OCI-LY7 (cell line): Measurements from ENCODE around the gene NOL6. TPM values are rescaled to one million over a fixed set of nuclear protein-coding genes. Genes with fewer than 3 reads are reported as not detected.

ENCODE experiments used
- BruUV-seq: library from RNA; stranded (reverse); fragments of 400-500 nt; replicated peaks from 2 replicates; lab custom pipeline; 2021; lab: Mats Ljungman, UMichigan
- CTCF ChIA-PET: fragments of 300-600 bp; sonication (Branson Sonifier 250); formaldehyde crosslinking; loops from one replicate; lab custom pipeline; 2022; ENCODE audit warnings: antibody characterized with exemption; ENCODE audit not compliant: unreplicated experiment; lab: Charles Lee
- POLR2A ChIA-PET: fragments of 300-600 bp; sonication (Branson Sonifier 250); formaldehyde crosslinking; loops from one replicate; lab custom pipeline; 2022; ENCODE audit warnings: antibody characterized with exemption; lab: Charles Lee
- DNase-seq: peaks from one replicate; pipeline ENCODE4 v3.0.0-alpha.2; 2015; ENCODE audit warnings: low spot score
- H2AFZ ChIP-seq: fragments of 200-600 bp; sonication (generic), shearing (Covaris generic); 2 replicates; pipeline ENCODE4 v1.6.1; 2014; ENCODE audit warnings: mild to moderate bottlenecking, antibody characterized with exemption, low read length, moderate library complexity
- H3K27ac ChIP-seq: fragments of 200-600 bp; sonication (generic); 2 replicates; pipeline ENCODE4 v1.5.1; 2014; ENCODE audit warnings: mixed run types, low read depth, mild to moderate bottlenecking, moderate library complexity, low read length, inconsistent platforms; ENCODE audit not compliant: poor library complexity, severe bottlenecking
- H3K36me3 ChIP-seq: fragments of 200-600 bp; sonication (generic); 2 replicates; pipeline ENCODE4 v1.6.1; 2014; ENCODE audit warnings: mild to moderate bottlenecking, antibody characterized with exemption, low read length, moderate library complexity, mixed read lengths; ENCODE audit not compliant: insufficient read depth
- H3K4me1 ChIP-seq: fragments of 200-600 bp; sonication (generic); 2 replicates; pipeline ENCODE4 v1.5.1; 2014; ENCODE audit warnings: mild to moderate bottlenecking, low read length; ENCODE audit not compliant: insufficient read depth, poor library complexity, severe bottlenecking
- H3K4me2 ChIP-seq: fragments of 200-600 bp; sonication (generic); 2 replicates; pipeline ENCODE4 v1.6.1; 2014; ENCODE audit warnings: mild to moderate bottlenecking, low read length
- H3K4me3 ChIP-seq: fragments of 200-600 bp; sonication (generic); 2 replicates; pipeline ENCODE4 v1.5.1; 2014; ENCODE audit warnings: mild to moderate bottlenecking, low read depth, low read length; ENCODE audit not compliant: poor library complexity, severe bottlenecking
- H3K79me2 ChIP-seq: fragments of 200-600 bp; sonication (generic); 2 replicates; pipeline ENCODE4 v1.6.1; 2016; ENCODE audit warnings: low read depth, mild to moderate bottlenecking, low read length, moderate library complexity, mixed read lengths; ENCODE audit not compliant: insufficient read depth
- H3K9me2 ChIP-seq: fragments of 200-600 bp; sonication (generic); 2 replicates; pipeline ENCODE4 v1.6.1; 2016; ENCODE audit warnings: mild to moderate bottlenecking, low read length, mixed read lengths; ENCODE audit not compliant: insufficient read depth
- H3K9me3 ChIP-seq: fragments of 200-600 bp; sonication (generic); 2 replicates; pipeline ENCODE4 v1.6.1; 2014; ENCODE audit warnings: mild to moderate bottlenecking, mixed run types, low read length, mixed read lengths
- H4K20me1 ChIP-seq: fragments of 200-600 bp; sonication (generic); 2 replicates; pipeline ENCODE4 v1.6.1; 2014; ENCODE audit warnings: mild to moderate bottlenecking, antibody characterized with exemption, low read length, moderate library complexity, mixed read lengths; ENCODE audit not compliant: insufficient read depth
- EZH2phosphoT487 ChIP-seq: fragments of 200-600 bp; sonication (generic); IDR thresholded peaks from 2 replicates; pipeline ENCODE4 v1.6.1; 2018; ENCODE audit warnings: low read depth, borderline replicate concordance, mild to moderate bottlenecking, mixed run types, antibody characterized with exemption, low read length, moderate library complexity, mixed read lengths
- intact Hi-C: fragments of 100-400 bp; cut with micrococcal nuclease; formaldehyde crosslinking; loops from one replicate; pipeline ENCODE4 v1.10.0; 2022; ENCODE audit not compliant: unreplicated experiment
- total RNA-seq, 2 experiments: library from RNA; depleted of rRNA in 1 of 2; stranded (reverse); fragments of >200 nt in 1 of 2; shearing (Covaris generic) in 1 of 2; gene quantifications; 2 replicates each; pipeline ENCODE4 v1.2.3, GENCODE V29; 2014 to 2022
- TF ChIP-seq, protein P1 (sequence below): fragments of 200-600 bp; sonication (generic); conservative IDR thresholded peaks from 2 replicates; pipeline ENCODE4 v1.5.1; 2014; ENCODE audit warnings: mild to moderate bottlenecking, antibody characterized with exemption, low read length, moderate library complexity, mixed read lengths

Gene NOL6
- total RNA-seq, 2 experiments from 2014 or later, result 28.8 to 30.9 TPM

DNA sequence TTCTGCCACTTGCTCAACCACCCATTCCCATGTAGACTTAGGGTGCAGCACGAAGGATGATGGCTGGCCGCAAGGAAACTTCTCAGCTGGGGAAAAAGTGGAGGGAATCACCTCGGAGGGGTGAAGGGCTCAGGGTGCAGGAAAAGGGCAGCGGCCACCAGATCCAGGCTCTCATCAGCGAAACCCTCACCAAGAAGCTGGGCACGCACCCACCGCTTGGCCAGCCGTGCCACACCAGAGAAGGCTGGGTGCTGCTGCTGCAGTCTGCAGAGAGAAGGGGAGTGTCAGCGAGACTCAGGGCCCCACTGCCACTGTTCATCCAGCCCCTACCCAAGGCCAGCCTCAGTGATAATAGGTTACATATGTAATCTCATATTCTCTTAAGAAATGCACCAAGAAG lies 8.6 kb downstream of the NOL6 start:
- ChIA-PET CTCF (interaction anchor here (0.6 to 2.8 kb wide), 2 partner anchors 12 to 18 kb away, joined by 3 to 17 read pairs; partner anchors contain the start of gene AQP3), POLR2A (interaction anchor here (1.2 to 2.6 kb wide), 2 partner anchors 9 to 12 kb away, joined by 6 to 9 read pairs; partner anchors contain the start of gene NOL6)
- no peak for DNase-seq
- intact Hi-C loops, result loop anchor here (5.0 kb wide), 1 partner anchor 48 kb away; no protein-coding TSS in a partner anchor
- Histone ChIP-seq H3K79me2 (no peaks in the 10 kb centered on the region), H3K27ac (no peak overlapping the region), H3K9me2 (no peaks in the 10 kb centered on the region), H4K20me1 (no peaks in the 10 kb centered on the region), H3K4me2 (no peak overlapping the region), H3K4me3 (no peak overlapping the region), H3K9me3 (no peaks in the 10 kb centered on the region), H3K36me3 (peaks cover 98% of the 10 kb centered on the region), H3K4me1 (no peaks in the 10 kb centered on the region), H2AFZ (no peak overlapping the region)
- no peak for TF ChIP-seq EZH2phosphoT487
- BruUV-seq, result no TSS peak

DNA sequence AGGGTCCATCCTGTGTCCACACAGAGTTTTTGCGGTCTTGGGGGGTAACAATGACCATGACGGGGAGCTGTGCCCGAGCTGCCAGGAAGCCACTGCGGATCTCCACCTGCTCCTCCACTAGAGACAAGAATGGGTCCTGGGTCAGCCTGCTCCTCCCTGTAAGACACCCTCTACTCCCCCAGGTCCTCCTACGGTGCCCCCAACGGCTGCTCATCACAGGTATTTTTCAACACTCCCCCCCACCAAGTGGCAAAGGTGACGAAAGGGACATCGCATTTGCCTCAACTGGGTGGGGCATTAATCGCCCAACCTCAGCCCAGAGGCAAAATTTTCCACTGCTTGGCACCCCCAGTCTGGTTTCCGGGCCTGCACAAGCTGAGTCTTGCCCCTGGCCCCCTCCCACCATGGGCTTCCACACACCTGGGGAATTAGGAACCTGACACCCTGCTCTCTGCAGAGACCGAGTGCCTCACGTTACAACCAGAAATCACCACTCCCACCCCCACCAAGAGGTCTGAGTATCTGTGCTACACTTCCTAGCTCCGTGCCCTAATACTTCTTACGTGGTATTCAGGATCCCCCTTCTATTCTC lies 9.6 kb downstream of the NOL6 start:
- no peak overlapping the region for H3K27ac ChIP-seq
- no peaks in the 10 kb centered on the region for H4K20me1 ChIP-seq
- no peaks in the 10 kb centered on the region for H3K9me3 ChIP-seq
- no peaks in the 10 kb centered on the region for H3K79me2 ChIP-seq
- H3K36me3 ChIP-seq, result peaks cover 93% of the 10 kb centered on the region
- no peak overlapping the region for H2AFZ ChIP-seq
- intact Hi-C loops, result no loop called here
- BruUV-seq, result no TSS peak
- no peak overlapping the region for H3K4me3 ChIP-seq
- H3K4me1 ChIP-seq, result peaks cover 5% of the 10 kb centered on the region
- CTCF ChIA-PET, result interaction anchor here (0.6 to 2.8 kb wide), 2 partner anchors 9 to 11 kb away, joined by 3 to 17 read pairs; partner anchors contain the start of gene NOL6
- H3K9me2 ChIP-seq, result no peaks in the 10 kb centered on the region
- TF ChIP-seq, protein P1, sequence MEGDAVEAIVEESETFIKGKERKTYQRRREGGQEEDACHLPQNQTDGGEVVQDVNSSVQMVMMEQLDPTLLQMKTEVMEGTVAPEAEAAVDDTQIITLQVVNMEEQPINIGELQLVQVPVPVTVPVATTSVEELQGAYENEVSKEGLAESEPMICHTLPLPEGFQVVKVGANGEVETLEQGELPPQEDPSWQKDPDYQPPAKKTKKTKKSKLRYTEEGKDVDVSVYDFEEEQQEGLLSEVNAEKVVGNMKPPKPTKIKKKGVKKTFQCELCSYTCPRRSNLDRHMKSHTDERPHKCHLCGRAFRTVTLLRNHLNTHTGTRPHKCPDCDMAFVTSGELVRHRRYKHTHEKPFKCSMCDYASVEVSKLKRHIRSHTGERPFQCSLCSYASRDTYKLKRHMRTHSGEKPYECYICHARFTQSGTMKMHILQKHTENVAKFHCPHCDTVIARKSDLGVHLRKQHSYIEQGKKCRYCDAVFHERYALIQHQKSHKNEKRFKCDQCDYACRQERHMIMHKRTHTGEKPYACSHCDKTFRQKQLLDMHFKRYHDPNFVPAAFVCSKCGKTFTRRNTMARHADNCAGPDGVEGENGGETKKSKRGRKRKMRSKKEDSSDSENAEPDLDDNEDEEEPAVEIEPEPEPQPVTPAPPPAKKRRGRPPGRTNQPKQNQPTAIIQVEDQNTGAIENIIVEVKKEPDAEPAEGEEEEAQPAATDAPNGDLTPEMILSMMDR, result no peak
- no peak for TF ChIP-seq EZH2phosphoT487
- POLR2A ChIA-PET, result interaction anchor here (0.6 to 2.6 kb wide), 4 partner anchors 8 to 19 kb away, joined by 3 to 9 read pairs (median 6); partner anchors contain the start of gene NOL6
- no peak overlapping the region for H3K4me2 ChIP-seq
- no peak for DNase-seq

DNA sequence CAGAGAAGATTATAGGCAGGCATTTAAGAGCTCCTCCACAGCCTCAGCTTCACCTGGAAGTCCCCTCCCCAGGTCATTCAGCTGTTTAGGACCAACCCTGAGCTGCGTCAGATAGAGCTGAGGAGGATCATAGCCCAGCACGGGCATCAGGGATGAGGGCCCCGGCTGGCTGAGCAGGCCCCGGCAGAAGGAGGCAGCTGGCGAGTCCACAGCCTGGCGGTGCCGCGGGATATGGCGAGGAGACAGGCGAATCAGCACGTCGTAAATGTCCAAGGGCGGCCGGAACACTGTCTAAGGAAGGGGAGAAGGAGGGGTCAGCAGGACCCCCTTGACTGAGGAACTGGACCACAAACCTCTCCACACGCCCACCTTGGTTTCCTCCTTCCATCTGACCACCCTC lies 10.6 kb downstream of the NOL6 start:
- no peaks in the 10 kb centered on the region for H3K79me2 ChIP-seq
- ChIA-PET POLR2A (interaction anchor here (0.6 to 2.6 kb wide), 2 partner anchors 10 to 35 kb away, joined by 9 read pairs; no protein-coding TSS in a partner anchor), CTCF (interaction anchor here (2.8 kb wide), 1 partner anchor 10 kb away, joined by 17 read pairs; no protein-coding TSS in a partner anchor)
- no peak overlapping the region for H2AFZ ChIP-seq
- H3K27ac ChIP-seq, result no peak overlapping the region
- H3K4me2 ChIP-seq, result no peak overlapping the region
- no peak for TF ChIP-seq EZH2phosphoT487
- TF ChIP-seq, protein P1, result no peak
- no peak overlapping the region for H3K4me3 ChIP-seq
- no peaks in the 10 kb centered on the region for H3K9me3 ChIP-seq
- BruUV-seq, result no TSS peak
- no peaks in the 10 kb centered on the region for H3K9me2 ChIP-seq
- no peaks in the 10 kb centered on the region for H4K20me1 ChIP-seq
- intact Hi-C loops, result no loop called here
- H3K4me1 ChIP-seq, result peaks cover 15% of the 10 kb centered on the region
- DNase-seq, result no peak
- peaks cover 83% of the 10 kb centered on the region for H3K36me3 ChIP-seq
